Measurements from ENCODE around the gene SUPT20HL1.
"Not testable (repeated sequence)": the region's sequence is repeated elsewhere in the genome, so short reads cannot be mapped to it uniquely, and the experiment has no call there.

Gene SUPT20HL1

DNA sequence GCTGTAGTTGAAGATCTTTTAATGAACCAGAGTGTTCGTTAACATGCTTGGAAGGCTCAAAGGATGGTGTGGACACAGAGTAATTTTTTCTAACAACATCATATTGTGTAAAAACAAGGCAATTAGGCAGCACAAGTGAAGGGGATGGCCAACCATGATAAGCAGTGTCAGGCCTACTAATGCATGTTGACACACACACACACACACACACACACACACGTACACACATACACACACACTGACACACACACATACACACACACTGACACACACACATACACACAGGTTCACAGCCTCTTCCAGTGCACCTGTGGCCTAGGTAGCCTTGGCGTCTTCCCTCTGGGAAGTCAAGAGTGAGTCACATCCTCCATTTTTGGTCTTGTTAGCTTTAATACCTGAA, at the start of gene SUPT20HL1:
SUPT20HL1 (plus strand) TSS at position 368 of the 400 bp plus-strand sequence. CDS start 2,122 bp downstream, outside the sequence.
- no peak for DNase-seq

DNA sequence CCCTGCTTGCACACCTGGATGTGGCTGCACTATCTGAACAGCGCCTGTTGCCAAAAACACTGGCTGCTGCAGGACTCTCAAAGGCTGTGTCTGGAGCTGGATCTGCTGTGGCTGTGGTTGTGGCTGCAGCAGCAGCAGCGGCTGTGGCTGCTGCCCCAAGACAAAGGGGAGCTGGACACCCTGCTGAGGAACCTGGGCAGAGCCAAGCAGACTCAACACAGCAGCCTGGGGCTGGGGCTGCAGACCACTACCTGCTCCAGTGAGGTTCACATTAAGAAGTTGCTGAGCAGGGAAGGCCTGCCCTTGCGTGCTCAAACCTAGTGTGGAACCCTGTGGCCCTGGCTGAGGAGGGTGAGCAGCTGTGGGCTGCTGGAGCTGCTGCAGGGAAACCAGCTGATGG, 49.5 kb upstream of the SUPT20HL1 start:
- DNase-seq, result not testable (repeated sequence)

DNA sequence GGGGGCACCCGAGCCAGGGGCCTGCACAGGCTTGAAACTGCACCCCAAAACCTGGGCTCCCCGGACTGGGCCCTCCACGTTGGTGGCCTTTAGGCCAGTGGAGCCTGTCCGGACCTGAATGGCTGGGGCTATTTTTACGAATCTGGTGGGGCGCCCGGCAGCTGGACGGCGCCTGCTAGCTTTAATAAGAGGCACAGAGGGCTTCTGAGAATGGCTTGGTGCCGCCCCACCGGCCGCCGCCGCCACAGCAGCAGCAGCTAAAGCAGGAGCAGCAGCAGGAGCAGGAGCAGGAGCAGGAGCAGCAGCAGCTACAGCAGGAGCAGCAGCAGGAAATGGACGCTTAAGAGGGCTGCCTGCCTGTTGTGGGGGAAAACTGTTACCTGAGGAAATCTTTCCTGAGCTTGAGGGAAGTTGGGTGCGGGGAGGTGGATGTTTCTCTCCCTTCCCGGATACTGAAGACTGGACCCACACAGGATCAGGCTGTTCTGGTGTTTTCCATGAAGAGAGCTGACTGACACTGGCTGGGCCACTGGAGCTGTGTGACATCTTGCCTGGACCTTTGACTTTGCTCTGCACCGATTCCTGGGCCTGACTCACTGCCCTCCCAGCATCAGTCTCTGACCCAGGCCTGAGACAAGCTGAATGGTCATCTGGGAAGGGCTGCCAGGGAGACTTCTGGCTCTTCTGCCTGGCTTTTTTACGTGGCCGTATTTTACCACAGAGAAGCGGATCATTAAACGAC, 48.8 kb upstream of the SUPT20HL1 start:
- not testable (repeated sequence) for DNase-seq

DNA sequence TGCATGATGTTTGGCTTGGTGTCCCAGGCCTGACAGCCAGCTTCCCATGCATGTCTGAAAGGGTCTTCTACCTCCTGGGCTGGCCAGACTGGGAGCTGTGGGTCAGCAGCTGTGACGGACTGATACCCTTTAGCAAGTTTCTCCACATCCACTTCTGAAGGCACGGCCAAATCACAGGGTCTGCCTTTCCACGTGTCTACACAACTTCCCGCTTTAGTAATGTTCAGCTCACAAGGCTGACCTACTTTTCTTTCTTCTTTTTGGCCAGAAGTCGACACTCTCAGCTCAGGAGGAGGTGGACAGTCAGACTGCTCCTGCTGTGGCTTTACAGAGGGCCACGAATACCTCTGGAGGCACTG, 48.2 kb upstream of the SUPT20HL1 start:
- DNase-seq, result not testable (repeated sequence)

DNA sequence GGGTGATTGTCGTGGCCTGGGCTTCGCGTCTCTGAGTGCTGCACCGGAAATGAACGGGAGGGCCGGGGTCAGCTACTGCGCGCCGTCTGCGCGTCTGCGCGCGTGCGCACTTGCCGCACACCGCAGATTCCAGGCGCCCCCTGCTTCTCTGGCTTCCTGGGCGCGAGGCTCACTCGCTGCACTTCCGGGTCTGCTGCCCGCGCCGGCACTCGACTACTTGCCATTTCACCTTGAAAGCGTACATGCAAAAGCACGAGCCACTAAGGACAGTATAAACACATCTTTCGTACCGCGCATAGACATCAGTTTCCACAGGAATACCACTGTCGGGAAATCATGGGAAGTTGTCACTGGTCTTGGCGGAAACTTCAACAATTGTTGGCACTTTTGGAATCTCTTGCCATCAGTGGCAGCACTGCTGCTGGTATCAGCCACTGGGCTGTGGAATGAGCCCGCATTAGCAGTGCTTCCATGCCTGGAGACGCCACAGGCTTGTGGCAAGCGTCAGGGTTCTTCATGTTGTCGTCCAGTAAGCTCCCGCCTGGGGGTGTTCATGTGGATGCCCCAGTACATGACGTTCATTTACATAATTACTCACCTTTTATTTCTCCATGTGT, 46.3 kb upstream of the SUPT20HL1 start, which contains the start of gene SUPT20HL2:
SUPT20HL2 (minus strand) TSS at position 51 of the 617 bp plus-strand sequence. CDS start 754 bp downstream, outside the sequence.
- DNase-seq, result no peak

DNA sequence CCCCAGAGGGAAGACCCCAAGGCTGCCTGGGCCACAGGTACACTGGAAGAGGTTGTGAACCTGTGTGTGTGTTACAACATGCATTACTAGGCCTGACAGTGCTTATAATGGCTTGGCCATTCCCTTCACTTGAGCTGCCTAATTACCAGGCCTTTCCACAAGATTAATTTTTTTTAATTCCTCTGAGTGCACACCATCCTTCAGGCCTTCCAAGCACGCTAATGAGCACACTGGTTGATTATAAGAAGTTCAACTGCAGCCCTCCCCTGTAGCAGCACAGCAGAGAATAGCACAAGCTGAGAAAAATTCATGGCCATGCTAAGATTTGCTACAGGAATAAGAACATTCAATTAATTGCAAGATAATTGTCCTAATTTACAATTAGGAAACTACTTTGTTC, 44.3 kb upstream of the SUPT20HL1 start:
- DNase-seq, result peak; percentile 80

DNA sequence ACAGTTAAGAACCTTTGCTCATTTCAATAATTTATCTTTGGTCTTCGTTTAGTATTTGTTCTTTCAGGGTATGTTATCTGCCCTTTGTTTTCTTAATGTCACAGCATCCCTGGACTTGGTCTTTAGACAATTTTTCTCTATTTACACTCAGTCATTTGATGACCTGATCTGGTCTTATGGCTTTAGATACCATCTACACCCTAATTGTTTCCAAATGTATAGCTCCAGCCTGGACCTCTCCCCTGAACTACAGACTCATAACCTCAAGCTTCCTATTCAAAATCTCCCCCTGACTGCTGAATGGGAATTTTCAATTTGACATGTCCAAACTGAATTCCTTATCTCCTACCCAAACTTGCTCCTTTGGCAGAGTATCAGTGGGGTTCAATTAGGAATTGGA, 42.9 kb upstream of the SUPT20HL1 start:
- no peak for DNase-seq

DNA sequence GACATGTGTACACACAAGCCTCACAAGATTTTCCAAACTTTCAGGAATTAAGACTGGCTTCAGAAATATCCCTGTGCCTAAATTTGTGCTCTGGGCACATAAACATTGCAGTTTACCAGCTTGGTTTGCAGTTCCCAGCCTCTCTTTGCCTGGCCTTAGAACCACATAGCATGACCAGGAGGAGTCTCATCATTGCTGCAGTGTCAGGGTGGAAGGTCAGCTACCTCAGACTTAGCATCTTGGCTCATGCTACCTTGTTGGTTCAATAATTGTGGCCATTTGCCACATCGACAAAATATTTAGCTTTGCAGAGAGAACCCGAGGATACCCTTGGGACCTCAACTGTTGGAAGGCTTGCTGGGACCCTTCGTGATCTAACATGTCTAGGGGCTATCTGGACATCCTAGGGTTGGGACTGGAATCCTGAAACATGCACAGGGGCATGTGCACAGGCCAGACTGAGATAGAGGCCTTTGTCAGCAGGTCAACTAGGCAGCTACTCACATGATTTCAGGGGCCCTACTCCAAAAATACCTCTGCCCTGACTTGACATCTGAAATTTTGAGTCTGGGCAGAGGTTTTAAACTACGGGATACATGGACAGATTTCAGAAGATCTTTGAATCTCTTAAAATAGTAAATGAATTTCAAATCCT, 38.6 kb upstream of the SUPT20HL1 start:
- DNase-seq, result no peak

DNA sequence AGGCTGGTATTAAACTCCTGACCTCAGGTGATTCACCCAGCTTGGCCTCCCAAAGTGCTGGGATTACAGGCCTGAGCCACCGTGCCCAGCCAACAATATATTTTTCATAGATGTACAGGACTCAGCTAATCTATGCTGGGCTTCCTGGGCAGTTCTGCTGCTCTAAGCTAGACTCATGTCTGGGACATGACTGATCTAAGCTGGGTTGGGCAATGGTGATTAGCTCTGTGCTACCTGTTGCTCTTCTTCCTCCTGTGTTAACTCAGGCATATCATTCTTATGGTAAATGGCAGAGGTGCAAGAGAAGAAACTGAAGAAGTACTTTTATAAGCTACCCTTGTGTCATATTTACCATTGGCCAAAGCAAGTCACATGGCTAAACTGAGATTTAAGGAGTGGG, 35.2 kb upstream of the SUPT20HL1 start:
- DNase-seq, result no peak

DNA sequence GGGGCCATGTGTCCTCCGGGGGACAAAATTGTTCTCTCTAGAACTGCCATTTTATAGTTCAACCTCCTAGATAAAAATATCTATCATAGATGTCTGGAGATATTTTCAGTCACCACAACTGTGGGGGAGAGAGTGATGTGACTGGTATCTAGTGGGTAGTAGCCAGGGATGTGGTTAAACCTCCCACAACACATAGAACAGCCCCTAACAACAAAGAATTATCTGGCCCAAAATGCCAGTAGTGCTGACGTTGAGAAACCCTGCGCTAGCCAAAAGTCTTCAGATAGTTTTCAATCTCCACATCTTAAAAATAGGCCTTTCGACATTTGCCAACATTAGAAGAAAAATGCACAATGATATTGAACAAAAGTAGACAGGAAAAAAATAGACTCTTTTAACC, 27.6 kb upstream of the SUPT20HL1 start:
- DNase-seq, result no peak

DNA sequence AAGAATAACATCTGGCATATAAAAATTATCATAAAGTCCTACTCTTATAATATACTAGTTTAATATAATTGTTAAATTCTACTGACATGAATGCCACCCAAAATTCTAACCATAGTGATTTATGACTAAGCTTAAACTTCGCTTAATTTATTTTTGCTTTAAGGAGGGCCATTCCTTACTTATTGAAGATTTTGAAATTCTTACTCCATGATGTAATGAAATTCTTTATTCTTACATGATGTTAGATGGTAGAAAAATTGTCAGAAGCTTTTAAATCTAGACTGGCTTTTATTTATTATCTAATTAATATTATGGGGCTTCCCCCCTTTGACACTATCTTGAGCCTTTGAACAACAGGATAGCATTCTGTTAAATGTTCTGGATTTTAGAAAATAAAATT, 27.1 kb upstream of the SUPT20HL1 start:
- DNase-seq, result no peak

DNA sequence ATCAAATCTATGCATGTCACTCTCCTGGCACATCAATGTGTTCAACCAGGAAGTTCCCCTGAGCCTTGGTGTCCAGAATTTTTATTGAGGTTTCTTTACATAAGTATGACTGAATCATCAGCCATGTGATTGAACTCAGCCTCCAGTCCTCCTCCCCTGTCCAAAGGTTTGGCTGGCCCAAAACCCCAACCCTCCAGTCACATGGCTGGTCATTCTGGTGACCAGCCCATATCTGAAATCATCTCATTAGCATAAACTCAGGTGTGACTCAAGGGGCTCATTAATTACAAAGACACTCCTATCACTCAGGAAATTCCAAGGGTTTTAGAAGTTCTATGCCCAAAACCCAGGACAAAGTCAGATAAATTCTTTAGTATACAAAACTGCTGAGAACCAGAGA, 26.0 kb upstream of the SUPT20HL1 start:
- DNase-seq, result no peak

DNA sequence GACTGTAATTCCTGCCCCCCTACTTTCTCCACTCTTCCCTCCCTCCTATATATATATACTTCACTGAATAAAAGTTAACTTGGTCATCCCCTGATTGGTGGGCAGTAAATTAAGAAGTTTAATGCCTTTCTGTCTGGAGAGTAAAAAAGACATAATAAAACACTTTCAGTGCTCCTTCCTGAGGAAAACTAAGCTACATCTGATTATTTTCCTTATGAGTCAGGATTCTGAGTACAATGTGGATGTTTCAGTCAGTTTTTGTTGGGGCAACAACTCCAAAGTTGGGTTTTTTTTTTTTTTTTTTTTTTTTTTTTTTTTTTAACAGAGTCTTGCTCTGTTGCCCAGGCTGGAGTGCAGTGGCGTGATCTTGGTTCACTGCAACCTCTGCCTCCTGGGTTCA, 24.6 kb upstream of the SUPT20HL1 start:
- no peak for DNase-seq

DNA sequence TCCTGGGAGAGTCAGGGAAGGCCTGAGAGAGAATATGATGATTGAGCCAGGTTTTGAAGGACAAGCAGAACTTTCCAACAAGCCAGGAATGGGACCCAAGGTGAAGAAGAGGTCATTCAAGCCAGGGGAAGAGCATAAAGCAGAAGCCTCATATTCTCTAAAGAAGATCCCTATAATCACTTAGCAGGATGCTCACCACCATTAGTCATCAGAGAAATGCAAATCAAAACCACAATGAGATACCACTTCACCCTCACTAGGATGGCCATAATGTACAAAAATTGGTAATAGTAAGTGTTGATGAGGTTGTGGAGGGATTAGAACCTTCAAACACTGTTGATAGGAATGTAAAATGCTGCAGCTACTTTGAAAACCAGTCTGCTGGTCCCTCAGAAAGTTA, 20.5 kb upstream of the SUPT20HL1 start:
- no peak for DNase-seq

DNA sequence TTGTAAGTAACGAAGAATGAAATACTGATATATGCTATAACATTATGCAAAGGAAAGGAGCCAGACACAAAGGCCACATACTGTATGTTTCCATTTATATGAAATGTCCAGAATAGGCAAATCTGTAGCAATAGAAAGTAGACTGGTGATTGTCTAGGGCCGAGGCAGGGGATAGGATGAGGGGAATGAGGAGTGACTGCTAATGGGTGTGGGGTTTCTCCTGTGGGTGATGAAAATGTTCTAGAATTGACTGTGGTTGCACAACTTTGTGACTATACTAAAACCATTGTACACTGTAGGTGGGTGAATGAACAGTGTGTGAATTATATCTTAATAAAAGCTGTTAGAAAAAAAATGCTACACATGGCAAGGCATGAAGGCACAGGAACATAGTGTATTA, 19.9 kb upstream of the SUPT20HL1 start:
- no peak for DNase-seq

DNA sequence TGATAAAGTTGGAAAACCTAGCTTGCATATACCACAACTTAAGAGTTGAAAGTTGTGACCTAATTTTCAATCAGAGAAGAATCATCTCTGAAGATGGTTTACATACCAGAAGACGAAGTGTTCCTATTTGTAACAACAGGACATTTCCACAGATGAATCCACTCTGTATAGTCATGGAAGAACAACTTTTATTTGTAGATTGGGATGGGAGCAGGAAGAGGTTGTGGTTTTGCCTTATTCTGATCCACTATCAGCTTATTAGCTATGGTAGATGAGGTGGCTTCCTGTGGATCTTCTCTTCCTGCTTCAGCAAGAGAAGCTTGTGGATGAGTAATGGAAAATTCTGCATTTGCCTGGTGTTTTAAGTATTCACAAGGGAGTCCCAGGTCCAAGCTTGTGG, 18.6 kb upstream of the SUPT20HL1 start:
- no peak for DNase-seq

DNA sequence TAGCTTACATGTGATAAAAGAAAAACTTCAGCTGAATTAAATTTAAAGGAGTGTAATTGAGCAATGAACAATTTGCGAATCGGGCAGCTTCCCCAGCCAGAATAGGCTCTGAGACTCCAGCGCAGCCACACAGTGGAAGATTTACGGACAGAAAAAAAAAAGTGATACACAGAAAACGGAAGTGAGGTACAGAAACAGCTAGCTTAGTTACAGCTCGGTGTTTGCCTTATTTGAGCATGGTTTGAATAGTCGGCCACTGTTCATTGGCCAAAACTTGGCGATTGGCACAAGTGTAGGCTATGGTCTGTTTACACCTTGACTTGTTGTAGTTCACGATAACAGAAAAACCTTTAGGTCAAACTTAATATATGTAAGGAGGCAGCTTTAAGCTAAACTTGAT, 16.7 kb upstream of the SUPT20HL1 start:
- DNase-seq, result no peak

DNA sequence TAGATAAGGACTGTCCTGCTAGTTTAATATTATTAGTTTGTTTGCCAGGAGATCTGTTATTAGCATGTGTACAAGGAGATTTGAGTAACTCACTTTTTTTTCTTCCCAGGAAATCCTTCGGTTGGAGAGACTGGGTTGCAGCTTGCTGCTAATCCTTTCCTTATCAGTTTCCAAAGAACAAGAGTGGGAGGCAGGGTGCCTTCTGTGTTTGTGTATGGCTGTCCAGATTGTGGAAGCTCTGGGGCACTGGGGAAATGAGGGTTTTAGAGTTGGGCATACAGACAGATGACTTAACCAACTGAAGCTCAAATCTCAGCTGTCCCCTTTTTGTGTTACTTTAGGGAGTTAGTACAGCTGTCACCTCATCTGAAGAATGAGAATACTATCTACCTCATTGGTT, 12.6 kb upstream of the SUPT20HL1 start:
- DNase-seq, result peak; percentile 84

DNA sequence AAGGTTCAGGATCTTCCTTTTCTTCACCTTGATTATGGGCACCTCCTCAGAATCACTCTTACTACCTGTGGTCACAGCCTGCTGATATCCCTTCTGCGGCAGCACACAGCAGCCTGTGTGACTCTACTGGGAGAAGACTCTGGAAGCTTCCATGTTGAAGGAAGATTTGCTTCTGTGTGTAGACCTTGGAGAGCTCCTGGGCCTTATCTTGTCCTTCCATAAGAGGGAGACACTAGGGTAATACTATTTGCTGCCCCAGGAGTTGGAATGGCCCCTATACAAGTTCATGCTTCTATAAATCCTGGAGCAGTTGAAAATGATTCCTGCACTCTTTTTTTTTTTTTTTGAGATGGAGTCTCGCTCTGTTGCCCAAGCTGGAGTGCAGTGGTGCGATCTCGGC, 10.2 kb upstream of the SUPT20HL1 start:
- no peak for DNase-seq

DNA sequence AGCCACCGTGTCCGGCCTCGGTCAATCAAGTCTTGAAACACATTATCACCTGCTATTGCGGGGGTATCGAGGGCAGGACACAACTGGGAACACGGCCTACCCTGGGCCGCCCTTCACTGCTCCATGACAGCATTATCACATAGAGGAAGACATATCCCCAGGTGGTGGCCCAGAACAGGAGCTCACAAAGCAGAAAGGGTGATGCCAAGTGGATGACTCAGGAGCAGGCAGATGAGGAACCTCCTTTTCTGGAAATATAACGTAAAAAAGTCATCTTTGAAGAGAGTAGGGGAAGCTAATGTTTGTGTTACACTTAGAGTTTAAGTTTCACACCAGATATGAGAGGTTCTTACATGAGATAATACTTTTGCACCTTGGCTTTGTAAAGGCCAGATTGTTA, 5.3 kb upstream of the SUPT20HL1 start:
- no peak for DNase-seq

DNA sequence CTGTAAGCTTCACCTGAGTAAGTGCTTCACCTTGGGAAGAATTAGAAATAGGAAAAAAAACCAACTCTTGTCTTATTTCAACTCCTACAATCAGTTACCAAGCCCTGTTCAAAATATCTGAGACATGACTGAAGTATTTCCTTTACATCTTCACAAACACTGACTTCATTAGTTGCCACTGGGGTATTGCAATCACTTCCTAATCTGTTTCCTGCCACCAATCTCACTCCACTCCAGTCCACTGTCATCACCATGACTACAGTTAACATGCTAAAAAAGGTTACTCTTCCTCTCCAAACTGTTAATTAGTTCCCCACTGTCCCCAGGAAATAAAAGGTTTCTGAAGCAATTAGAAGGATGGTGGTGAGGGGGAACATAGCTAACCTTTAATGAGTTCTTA, 3.3 kb upstream of the SUPT20HL1 start:
- no peak for DNase-seq

DNA sequence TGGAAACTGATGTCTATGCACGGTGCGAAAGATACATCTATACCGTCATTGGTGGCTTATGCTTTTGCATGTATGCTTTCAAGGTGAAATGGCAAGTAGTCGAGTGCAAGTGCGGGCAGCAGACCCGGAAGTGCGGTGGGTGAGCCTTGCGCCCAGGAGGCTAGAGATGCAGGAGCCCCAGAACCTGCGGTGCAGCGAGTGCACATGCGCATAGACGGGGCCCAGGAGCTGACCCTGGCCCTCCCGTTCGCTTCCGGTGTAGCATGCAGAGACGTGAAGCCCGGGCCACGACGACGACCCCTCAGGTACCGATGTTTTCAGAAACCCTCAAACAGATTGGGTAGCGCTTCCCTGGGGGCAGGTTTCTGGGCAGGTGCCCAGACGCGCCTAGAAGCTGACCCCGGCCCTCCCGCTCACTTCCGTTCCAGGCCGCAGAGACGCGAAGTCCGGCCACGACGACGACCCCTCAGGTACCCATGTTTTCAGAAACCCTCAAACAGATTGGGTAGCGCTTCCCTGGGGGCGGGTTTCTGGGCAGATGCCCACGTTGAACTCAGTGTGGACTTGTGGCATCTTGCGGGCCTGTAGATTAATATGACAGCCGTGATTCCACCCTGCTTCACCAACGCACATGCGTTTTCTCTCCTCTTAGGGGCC, 1.8 kb downstream of the SUPT20HL1 start:
- DNase-seq, result not testable (repeated sequence)

DNA sequence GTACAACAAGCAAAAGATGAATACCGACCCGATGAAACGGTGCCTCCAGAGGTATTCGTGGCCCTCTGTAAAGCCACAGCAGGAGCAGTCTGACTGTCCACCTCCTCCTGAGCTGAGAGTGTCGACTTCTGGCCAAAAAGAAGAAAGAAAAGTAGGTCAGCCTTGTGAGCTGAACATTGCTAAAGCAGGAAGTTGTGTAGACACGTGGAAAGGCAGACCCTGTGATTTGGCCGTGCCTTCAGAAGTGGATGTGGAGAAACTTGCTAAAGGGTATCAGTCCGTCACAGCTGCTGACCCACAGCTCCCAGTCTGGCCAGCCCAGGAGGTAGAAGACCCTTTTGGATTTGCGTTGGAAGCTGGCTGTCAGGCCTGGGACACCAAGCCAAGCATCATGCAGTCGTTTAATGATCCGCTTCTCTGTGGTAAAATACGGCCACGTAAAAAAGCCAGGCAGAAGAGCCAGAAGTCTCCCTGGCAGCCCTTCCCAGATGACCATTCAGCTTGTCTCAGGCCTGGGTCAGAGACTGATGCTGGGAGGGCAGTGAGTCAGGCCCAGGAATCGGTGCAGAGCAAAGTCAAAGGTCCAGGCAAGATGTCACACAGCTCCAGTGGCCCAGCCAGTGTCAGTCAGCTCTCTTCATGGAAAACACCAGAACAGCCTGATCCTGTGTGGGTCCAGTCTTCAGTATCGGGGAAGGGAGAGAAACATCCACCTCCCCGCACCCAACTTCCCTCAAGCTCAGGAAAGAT, 3.2 kb downstream of the SUPT20HL1 start:
- not testable (repeated sequence) for DNase-seq

All from NCI-H82 (cell line).